SK-N-SH (cell line): ENCODE data around the gene HBEGF. TPM values are rescaled to one million over a fixed set of nuclear protein-coding genes. Genes with fewer than 3 reads are reported as not detected.

Source experiments
- CTCF ChIA-PET: fragments of 300-600, 350-600 bp; formaldehyde crosslinking; extraction: SDS; loops from one replicate; lab custom pipeline; 2021; lab: Yijun Ruan, JAX
- POLR2A ChIA-PET: fragments of 350-600 bp; sonication (Branson Sonifier 250); formaldehyde crosslinking; extraction: SDS; loops from one replicate; lab custom pipeline; 2020; ENCODE audit warnings: antibody characterized with exemption, inconsistent platforms; lab: Yijun Ruan, JAX
- DNase-seq: peaks from one replicate; pipeline ENCODE4 v3.0.0; 2012
- H2AFZ ChIP-seq: fragments of 200-600 bp; sonication (generic); 2 replicates; pipeline ENCODE4 v1.8.1; 2016; ENCODE audit warnings: antibody characterized with exemption, mild to moderate bottlenecking, low read depth
- H3F3A ChIP-seq: fragments of 200-600 bp; sonication (generic); replicated peaks from 2 replicates; pipeline ENCODE3; 2016; ENCODE audit warnings: antibody characterized with exemption, mild to moderate bottlenecking; ENCODE audit not compliant: insufficient read depth
- H3K27ac ChIP-seq, 2 experiments: fragments of 200-500 bp in 1 of 2; fragments of 200-600 bp in 1 of 2; sonication (Bioruptor generic) in 1 of 2; sonication (generic), shearing (Covaris generic) in 1 of 2; 2 replicates each; pipeline versions ENCODE4 v1.5.1 to v1.6.1; 2014 to 2016; ENCODE audit warnings: low read depth in 2 of 2, inconsistent platforms in 1 of 2, low read length in 1 of 2, mild to moderate bottlenecking in 1 of 2, mixed read lengths in 1 of 2
- H3K27me3 ChIP-seq: fragments of 200-600 bp; sonication (generic), shearing (Covaris generic); 2 replicates; pipeline ENCODE4 v1.6.1; 2016; ENCODE audit warnings: mixed run types; ENCODE audit not compliant: insufficient read depth
- H3K36me3 ChIP-seq, 2 experiments: fragments of 200-500 bp in 1 of 2; fragments of 200-600 bp in 1 of 2; sonication (Bioruptor generic) in 1 of 2; sonication (generic) in 1 of 2; replicated peaks in 1 of 2; 2 replicates each; pipeline versions ENCODE3 to v1.5.1; 2014 to 2016; ENCODE audit warnings: low read length in 1 of 2, mild to moderate bottlenecking in 1 of 2; ENCODE audit not compliant: insufficient read depth in 2 of 2, control insufficient read depth in 1 of 2
- H3K4me1 ChIP-seq, 2 experiments: fragments of 200-500 bp in 1 of 2; fragments of 200-600 bp in 1 of 2; sonication (Bioruptor generic) in 1 of 2; sonication (generic), shearing (Covaris generic) in 1 of 2; 2 replicates each; pipeline versions ENCODE4 v1.5.1 to v1.6.1; 2014 to 2016; ENCODE audit warnings: low read depth in 1 of 2, low read length in 1 of 2, mixed run types in 1 of 2; ENCODE audit not compliant: insufficient read depth in 2 of 2, control insufficient read depth in 1 of 2
- H3K4me2 ChIP-seq: fragments of 200-600 bp; sonication (generic), shearing (Covaris generic); 2 replicates; pipeline ENCODE4 v1.6.1; 2017; ENCODE audit warnings: mixed run types
- H3K4me3 ChIP-seq, 2 experiments: fragments of 200-500 bp in 1 of 2; fragments of 200-600 bp in 1 of 2; sonication (Bioruptor generic) in 1 of 2; sonication (generic), shearing (Covaris generic) in 1 of 2; 2 replicates each; pipeline versions ENCODE4 v1.5.1 to v1.8.1; 2014 to 2016; ENCODE audit warnings: low read depth in 2 of 2, inconsistent platforms in 1 of 2, low read length in 1 of 2, mild to moderate bottlenecking in 1 of 2, mixed read lengths in 1 of 2, moderate library complexity in 1 of 2
- H3K79me2 ChIP-seq: fragments of 200-600 bp; sonication (generic); 2 replicates; pipeline ENCODE4 v1.8.1; 2017; ENCODE audit warnings: mild to moderate bottlenecking; ENCODE audit not compliant: insufficient read depth
- H3K9ac ChIP-seq: fragments of 200-600 bp; sonication (generic); 2 replicates; pipeline ENCODE4 v1.6.1; 2017; ENCODE audit warnings: mixed run types
- H3K9me2 ChIP-seq: fragments of 200-600 bp; sonication (generic); 2 replicates; pipeline ENCODE4 v1.6.1; 2017; ENCODE audit warnings: mixed run types
- H3K9me3 ChIP-seq: fragments of 200-600 bp; sonication (generic); 2 replicates; pipeline ENCODE4 v1.6.1; 2017; ENCODE audit warnings: mixed run types, mild to moderate bottlenecking, moderate library complexity
- H4K20me1 ChIP-seq: fragments of 200-600 bp; sonication (generic); 2 replicates; pipeline ENCODE4 v1.6.1; 2017; ENCODE audit warnings: mild to moderate bottlenecking, mixed run types; ENCODE audit not compliant: insufficient read depth
- ELF1 ChIP-seq: IDR thresholded peaks from 2 replicates; pipeline ENCODE4 v1.4.0; 2012
- FOXJ3 ChIP-seq: sonication (generic); formaldehyde crosslinking; IDR thresholded peaks from 2 replicates; pipeline ENCODE4 v1.5.1; 2020; ENCODE audit warnings: mild to moderate bottlenecking, missing genetic modification reagents
- FOXM1 ChIP-seq: IDR thresholded peaks from 2 replicates; pipeline ENCODE4 v1.4.0; 2012; ENCODE audit warnings: low read depth, mild to moderate bottlenecking
- MXI1 ChIP-seq: IDR thresholded peaks from 2 replicates; pipeline ENCODE4 v1.6.1; 2012; ENCODE audit warnings: mild to moderate bottlenecking, low read depth, low read length, improper control_type of control experiment
- RAD21 ChIP-seq: IDR thresholded peaks from 2 replicates; pipeline ENCODE4 v1.6.1; 2012; ENCODE audit warnings: mild to moderate bottlenecking, low read length
- REST ChIP-seq: IDR thresholded peaks from 2 replicates; pipeline ENCODE4 v1.6.1; 2012; ENCODE audit warnings: mild to moderate bottlenecking, low read depth, low read length, moderate library complexity
- SIN3A ChIP-seq: IDR thresholded peaks from 2 replicates; pipeline ENCODE4 v1.6.1; 2012; ENCODE audit warnings: low read depth, mild to moderate bottlenecking, low read length, moderate library complexity, borderline replicate concordance
- TEAD4 ChIP-seq: IDR thresholded peaks from 2 replicates; pipeline ENCODE4 v1.4.0; 2012; ENCODE audit warnings: mild to moderate bottlenecking, borderline replicate concordance; ENCODE audit not compliant: insufficient read depth
- USF2 ChIP-seq: fragments of 150-350 bp; IDR thresholded peaks from 2 replicates; pipeline ENCODE4 v1.6.1; 2017; ENCODE audit warnings: antibody characterized with exemption, low read length, low read depth, borderline replicate concordance
- WGBS: methylation state at CpG from one replicate; pipeline ENCODE4 v1.1.6; 2017; ENCODE audit warnings: low lambda C conversion rate; 5-methylcytosine and 5-hydroxymethylcytosine counted together
- polyA plus RNA-seq, 3 experiments: library from polyadenylated mRNA; depleted of rRNA; stranded (reverse); fragments of >200 nt; gene quantifications; 2 replicates each; pipeline ENCODE4 v1.2.3, GENCODE V29; 2012
- TF ChIP-seq, protein P1 (sequence below): fragments of 200-600 bp; sonication (generic); IDR thresholded peaks from 2 replicates; pipeline ENCODE4 v1.6.1; 2017; ENCODE audit warnings: antibody characterized with exemption, mild to moderate bottlenecking, moderate library complexity
- TF ChIP-seq, protein P2 (sequence below): fragments of 150-350 bp; IDR thresholded peaks from 2 replicates; pipeline ENCODE4 v1.6.1; 2016; ENCODE audit warnings: mild to moderate bottlenecking, low read depth, low read length

The HBEGF gene
- polyA plus RNA-seq, 1 of the 3 experiments (the other 2 are of a cell fraction): 59.8 TPM

DNA sequence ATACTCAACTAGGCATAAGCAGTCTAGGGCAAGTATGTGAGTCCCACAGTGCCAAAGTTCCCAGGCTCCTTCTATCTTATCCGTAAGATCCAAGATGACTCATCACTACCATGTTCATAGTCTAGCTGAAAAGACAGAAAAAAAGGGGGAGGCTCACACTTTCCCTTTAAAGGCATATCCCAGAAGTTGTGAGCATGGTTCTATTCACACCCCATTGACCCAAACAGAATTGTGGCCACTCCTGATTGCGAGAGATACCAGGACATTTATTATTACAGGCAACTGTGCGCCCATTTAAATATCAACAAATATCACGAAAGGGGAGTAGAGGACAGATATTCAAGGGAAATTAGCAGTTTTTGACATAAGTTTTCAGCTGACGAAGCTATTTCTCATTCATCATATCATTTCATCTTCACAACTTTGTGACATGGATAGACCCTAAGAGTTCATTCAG is 35.4 kb downstream of the HBEGF start (continued):
- TF ChIP-seq REST: no peak
- TF ChIP-seq USF2: no peak
- TF ChIP-seq FOXM1: no peak
- no peak for TF ChIP-seq MXI1
- TF ChIP-seq TEAD4: no peak

DNA sequence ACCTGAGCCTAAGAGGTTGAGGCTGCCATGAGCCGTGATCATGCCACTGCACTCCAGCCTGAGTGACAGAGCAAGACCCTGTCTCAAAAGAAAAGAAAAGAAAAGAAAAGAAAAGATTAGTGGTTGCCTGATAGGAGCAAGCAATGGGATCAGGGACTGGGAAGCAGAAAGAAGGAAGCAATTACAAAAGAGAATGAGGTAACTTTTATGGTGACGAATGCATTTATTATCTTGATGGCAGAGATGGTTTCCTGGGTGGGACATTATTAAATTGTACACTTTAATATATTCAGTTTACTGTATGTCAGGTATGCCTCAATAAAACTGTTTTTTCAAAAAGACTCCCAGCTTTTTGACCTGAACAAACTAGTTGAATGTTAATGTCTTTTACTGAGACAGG is 36.0 kb downstream of the HBEGF start:
- H3K4me1 ChIP-seq: peaks cover 0 to 29% of the 10 kb centered on the region in 2 experiments; a peak in 3 of 4 replicates
- 72% methylated on average over 2 of the region's 2 CpGs for WGBS
- H3K9ac ChIP-seq: peak overlapping the region; percentile 87
- H3F3A ChIP-seq: peaks cover 34% of the 10 kb centered on the region
- no peak overlapping the region for H3K4me3 ChIP-seq
- no peak for TF ChIP-seq SIN3A
- TF ChIP-seq FOXJ3 (CRISPR knock-in tag): no peak
- TF ChIP-seq, protein P1, sequence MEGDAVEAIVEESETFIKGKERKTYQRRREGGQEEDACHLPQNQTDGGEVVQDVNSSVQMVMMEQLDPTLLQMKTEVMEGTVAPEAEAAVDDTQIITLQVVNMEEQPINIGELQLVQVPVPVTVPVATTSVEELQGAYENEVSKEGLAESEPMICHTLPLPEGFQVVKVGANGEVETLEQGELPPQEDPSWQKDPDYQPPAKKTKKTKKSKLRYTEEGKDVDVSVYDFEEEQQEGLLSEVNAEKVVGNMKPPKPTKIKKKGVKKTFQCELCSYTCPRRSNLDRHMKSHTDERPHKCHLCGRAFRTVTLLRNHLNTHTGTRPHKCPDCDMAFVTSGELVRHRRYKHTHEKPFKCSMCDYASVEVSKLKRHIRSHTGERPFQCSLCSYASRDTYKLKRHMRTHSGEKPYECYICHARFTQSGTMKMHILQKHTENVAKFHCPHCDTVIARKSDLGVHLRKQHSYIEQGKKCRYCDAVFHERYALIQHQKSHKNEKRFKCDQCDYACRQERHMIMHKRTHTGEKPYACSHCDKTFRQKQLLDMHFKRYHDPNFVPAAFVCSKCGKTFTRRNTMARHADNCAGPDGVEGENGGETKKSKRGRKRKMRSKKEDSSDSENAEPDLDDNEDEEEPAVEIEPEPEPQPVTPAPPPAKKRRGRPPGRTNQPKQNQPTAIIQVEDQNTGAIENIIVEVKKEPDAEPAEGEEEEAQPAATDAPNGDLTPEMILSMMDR: no peak
- TF ChIP-seq RAD21: no peak
- TF ChIP-seq, protein P2, sequence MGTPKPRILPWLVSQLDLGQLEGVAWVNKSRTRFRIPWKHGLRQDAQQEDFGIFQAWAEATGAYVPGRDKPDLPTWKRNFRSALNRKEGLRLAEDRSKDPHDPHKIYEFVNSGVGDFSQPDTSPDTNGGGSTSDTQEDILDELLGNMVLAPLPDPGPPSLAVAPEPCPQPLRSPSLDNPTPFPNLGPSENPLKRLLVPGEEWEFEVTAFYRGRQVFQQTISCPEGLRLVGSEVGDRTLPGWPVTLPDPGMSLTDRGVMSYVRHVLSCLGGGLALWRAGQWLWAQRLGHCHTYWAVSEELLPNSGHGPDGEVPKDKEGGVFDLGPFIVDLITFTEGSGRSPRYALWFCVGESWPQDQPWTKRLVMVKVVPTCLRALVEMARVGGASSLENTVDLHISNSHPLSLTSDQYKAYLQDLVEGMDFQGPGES: no peak
- no peak for TF ChIP-seq ELF1
- no peak for DNase-seq
- CTCF ChIA-PET: interaction anchor here (1.0 to 2.1 kb wide), 3 partner anchors 10 to 41 kb away, joined by 3 to 6 read pairs (median 6); partner anchors contain the start of gene HBEGF
- POLR2A ChIA-PET: no interaction called here
- H4K20me1 ChIP-seq: no peaks in the 10 kb centered on the region
- peak overlapping the region; percentile 56; the same call in 1 of the 2 replicates for H3K4me2 ChIP-seq
- peak overlapping the region; percentile 33; the same call in 1 of the 2 replicates for H2AFZ ChIP-seq
- H3K36me3 ChIP-seq: no peaks in the 10 kb centered on the region
- H3K9me2 ChIP-seq: no peaks in the 10 kb centered on the region
- H3K9me3 ChIP-seq: no peaks in the 10 kb centered on the region
- no peaks in the 10 kb centered on the region for H3K79me2 ChIP-seq
- H3K27me3 ChIP-seq: no peaks in the 10 kb centered on the region
- H3K27ac ChIP-seq: peak overlapping the region in 1 of 2 experiments; percentile 100; a peak in 2 of 4 replicates
